Head of caudate nucleus (tissue), 42 donors: Measurements from ENCODE around the gene DUSP22.
A peak's percentile ranks its signal among the peaks of the same experiment; 100 is the strongest.

Experiments used
- DNase-seq, 42 donors: peaks; one replicate each; pipeline versions ENCODE4 v3.0.0 to v3.0.0-alpha.2; 2020 to 2021; ENCODE audit warnings: mixed read lengths in 7 of 42
- intact Hi-C: fragments of 100-400 bp; cut with DNase I; formaldehyde crosslinking; loops from one replicate; pipeline ENCODE4 v1.15.0; 2022

DUSP22 gene

DNA sequence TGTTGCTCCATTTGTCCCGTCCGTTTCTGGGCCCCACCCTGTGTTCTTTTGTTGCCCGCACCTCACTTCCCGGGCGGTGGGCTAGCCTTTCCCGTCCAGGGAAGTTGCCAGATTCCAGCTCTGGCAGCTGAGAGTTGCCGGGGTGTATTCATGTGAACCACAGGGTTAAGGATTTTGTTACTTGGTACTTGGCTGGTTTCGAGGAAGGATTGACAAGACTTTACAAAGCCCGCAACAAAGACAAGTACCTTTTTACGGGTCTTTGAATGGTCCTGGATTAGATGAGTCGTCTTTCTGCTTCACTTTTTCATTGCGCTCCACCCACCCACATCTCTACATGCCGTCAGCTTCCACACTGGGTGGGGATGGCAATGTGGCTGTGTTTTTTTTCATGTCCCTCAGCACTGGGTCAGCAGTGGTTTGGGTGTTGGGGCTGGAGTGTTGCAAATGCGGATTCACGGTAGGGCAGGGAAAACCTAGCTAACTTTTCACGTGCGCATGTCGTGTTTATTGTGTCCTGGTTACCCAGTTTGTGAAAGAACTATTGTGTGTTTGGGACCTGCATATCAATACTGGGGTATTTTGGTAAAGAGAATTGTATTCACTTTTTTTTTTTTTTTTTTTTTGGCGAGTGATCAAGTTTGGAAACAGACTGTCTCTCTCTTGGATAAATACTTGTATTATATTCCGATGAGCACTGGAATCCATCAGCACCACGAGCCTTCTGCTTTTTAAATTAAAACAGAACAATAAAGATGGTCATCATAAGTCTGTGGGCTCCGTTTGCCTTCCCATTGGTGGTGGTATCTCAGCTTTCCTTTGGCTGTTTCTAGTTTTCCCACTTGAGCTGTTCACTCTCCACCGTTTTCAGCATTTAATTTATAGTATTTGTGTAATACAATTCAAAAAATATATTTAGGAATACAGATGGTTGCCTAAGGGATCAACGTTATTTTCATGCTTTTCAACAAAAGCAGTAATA, 1.2 kb downstream of the DUSP22 start:
- peak in 20 of 42 donors; percentile 35 to 75 (median 54) for DNase-seq
- intact Hi-C loops: no loop called here

DNA sequence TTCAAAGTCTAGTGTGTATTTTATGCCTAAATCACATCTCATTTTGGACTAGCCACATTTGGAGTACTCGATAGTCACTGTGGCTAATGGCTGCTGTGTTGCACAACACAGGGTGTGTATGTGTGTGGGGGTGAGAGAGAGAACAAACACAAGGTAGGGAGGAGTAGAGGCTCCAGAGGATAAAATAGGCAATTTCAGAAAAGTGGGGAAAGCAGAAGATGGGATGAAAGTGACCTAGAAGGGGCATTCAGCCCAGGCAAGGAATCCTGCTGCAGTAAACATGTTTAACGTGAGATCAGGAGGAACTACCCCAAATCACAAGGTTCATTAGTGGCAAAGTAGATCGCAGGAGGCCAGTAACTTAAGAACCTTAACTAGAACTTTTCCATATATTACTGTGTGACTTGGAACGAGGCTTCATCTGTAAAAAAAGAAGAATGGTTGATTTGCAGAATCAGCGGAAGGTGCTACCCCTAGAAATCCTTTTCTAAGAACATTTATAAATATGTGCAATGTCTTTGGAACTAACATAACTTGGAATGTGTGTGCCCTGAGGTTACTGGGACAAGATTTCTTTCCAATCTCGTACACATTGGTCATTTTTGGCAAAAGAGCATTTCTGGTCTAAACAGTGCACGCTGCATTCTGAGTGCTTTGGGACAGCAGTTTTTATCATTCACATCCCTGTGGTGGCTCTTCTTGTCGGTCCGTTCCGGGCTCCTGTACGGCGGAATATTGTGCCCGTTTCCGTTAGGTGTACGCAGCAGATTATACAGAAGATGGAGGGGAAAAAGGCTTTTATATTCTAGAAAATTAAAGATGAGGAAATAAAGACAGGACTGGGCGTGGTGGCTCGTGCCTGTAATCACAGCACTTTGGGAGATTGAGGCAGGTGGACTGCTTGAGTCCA, 2.6 kb downstream of the DUSP22 start:
- DNase-seq: peak in 2 of 42 donors; percentile 8 to 41
- intact Hi-C loops: no loop called here

DNA sequence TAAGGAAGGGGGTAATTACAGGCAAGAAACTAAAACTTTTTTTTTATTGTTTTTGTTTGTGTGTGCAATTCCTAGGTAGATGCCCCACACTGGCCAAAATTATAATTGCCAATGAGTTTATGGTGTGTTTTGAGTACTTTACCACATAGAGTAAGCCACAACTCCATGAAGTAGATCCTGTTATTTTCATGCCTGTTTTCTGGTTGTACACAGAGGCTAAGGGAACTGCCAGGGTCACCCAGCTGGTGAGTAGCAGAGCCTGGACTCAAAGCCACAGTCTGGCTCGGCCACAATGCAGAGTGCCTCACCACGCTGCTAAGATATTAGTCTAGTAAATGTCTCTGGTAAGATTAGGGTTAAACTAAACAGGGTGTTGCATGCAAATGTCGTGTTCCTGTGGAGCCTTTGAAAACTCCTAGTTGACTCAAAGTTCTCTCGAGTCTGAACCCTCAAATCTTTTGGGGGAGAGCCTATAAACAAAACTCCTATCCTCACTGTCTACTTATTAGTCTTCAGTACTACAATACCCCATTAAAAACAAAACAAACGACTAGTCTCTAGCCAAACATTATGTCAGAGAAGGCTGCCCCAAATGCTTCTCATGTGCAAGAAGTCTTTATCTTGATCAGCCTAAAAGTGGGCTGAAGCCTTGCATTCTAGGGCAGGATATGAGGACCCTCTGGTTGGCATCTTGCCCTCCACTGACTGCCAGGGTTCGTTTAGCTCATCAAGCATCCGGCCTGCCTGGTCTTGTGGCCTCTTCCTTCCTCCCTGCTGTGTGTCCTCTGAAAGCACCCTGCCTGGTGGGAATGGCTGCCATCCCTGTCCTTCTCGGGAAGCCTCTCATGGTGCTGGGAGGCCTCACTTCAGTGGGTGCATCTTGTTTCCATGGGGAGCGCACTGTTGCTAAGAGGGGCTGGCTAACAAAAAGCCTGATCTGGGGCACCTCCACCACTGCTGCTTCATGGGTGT, 4.2 kb downstream of the DUSP22 start:
- intact Hi-C loops: no loop called here
- DNase-seq: peak in 41 of 42 donors; percentile 36 to 90 (median 72)

DNA sequence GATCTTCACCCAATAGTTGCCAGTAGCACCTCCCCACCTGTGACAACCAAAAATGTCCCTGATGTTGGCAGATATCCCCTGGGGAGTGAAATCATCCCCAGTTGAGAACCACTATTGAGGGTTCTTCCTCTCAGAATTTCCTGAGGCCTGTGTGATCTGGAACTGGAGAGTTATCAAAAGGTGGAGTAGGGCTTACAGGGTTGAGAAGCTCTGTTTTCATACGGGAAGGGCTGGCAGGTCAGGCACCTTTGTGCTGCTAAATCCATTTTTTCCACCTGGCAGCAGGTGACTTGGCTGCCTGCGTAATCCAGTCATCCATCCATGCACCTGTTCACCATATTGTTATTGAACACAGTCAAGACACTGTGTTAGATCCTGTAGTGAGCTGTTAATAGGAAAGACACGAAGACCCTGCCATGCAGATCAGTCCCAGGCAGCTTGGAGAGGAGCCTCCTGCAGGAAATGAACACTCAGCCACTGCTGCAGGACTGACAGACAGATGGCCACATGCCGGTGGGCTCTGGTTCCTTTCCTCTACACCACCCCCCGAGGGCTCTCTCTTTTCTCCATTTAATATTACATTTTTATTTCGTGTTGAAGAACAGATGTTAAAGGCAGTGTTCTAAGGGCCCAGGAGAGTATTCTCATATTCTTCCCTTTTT, 5.4 kb downstream of the DUSP22 start:
- no peak for DNase-seq

DNA sequence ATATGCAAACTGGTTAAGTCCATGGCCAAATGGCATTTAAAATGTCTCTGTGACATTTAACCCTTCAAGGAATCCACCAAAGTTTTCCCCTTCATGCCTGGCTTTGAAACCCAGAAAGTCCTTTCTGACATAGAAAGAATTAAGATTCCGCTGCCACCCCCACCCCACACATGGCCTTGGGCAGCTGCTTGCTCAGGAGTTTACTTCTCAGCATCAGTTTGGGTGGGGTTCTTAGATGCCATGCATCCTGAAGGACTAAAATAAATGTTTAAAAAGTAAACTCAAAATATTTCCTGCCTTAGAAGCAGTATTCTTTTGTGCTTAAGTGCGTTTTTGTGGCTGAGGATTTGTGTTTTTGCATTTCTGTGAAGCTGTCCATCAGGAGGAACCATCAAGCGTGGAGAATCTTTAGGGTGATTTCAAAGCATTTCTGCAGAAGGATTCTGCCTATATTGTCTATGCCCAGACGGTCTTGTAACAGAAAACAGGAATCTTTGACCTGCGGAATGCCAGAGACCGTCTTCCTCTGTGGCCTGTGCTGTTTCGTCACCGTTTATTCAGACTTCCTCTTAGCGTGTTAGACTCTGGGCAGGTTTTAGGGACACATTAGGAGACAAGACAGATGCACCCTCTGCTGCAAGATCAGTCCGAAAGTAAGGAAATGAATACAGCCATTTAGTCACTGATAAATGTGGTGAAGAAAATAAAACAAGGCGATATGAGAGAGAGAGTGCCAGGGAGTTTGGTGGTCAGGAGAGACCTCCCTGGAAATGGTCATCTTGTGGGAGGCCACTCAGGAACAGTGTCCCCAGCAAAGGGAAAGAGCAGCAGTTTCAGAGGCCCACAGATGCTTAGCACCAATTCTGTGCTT, 6.2 kb downstream of the DUSP22 start:
- intact Hi-C loops: no loop called here
- peak in 13 of 42 donors; percentile 17 to 70 (median 52) for DNase-seq

More for the DNA sequence above, 5.4 kb downstream of the DUSP22 start:
- intact Hi-C loops: no loop called here

DNA sequence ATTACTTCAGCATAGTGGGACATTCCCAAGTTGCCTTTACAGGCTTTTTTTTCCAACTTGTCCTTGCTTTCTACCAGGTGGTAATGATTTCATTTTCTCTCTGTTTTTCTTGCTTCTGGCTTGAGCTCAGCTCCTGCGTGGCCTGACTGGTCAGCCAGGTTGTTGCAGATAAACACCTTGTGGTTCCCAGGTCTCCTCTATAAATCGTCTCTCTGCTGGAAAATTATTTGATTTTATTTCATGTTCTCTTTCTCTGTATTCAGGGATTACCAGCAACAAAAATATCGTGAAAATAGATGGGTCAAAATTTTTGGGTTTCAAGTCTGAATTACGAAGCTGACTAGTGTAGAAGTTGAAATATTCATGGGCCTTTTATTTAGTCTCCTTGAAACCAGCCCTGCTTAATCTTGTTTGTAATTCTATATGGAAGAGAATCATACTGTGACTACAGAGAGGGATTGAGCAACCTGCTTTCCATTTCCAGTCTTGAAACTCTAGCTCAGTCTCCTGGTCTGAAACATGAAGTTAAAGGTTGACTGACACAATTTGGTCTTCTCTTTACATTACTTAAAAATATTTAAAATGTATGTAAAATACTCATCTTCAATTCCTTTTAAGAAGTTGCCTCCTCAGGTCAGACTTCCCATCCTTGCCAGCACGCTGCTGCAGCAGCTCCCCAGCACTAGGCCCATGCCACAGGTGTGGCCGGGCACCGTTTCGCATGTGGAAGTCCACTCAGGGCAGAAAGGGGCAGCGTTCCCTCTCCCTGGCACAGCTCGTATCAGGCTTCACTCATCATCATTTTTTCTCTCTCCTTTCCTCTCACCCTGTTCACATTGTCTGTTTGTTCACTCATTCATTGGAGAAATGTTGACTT, 7.1 kb downstream of the DUSP22 start:
- no peak for DNase-seq
- intact Hi-C loops: no loop called here

DNA sequence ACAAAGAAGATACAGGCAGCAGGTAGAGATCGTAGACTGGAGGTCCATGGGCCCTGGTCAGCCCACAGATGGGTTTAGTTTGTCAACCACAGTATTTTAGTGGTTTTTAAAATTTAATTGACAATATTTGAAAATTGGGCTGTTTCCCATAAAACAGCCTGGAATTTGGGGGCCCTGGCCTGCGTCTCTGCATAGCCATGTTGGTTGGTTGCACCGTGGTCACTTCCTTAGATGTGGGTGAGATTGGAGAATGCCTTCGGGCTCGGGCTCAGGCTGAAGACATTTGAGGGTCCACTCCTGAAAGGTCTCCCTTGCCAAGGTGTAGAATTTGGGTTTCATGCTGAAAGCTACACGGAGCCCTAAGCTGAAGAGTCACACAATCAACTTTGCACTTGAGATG, 7.7 kb downstream of the DUSP22 start:
- intact Hi-C loops: no loop called here

DNA sequence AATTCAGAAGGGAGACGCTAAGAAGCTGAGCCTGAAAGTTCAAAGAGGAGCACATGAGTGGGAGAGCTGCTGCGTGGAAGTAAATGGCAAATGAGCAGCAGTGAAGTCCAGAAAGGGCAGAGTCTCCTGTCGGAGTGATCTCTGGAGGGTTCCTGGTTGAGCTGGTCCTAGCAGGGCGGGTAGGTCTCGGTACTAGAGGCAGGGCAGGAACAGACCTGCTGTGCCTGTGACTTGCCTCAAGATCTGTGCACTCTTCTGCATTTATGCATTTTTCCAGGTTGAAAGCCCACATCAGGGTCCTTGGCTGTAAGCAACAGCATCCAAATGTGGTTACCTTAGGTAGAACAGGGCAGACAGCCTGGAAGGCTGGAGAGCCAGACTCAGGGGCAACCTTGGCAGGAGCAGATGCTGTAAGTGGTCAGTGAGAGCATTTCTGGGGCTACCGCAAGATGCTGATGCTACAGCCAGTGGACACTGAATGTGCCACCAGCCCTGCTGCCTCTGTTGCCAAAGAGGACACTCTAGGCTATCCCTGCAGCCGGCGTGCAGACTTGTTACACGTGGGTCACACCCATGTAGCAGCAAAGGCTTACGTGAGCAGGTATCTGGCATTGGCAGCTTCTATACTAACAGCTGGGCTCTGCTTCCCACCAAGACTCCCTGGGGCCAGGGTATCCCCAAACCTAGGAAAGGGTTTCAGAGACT, 8.4 kb downstream of the DUSP22 start:
- intact Hi-C loops: no loop called here
- DNase-seq: no peak

More for the DNA sequence above, 7.7 kb downstream of the DUSP22 start:
- no peak for DNase-seq

DNA sequence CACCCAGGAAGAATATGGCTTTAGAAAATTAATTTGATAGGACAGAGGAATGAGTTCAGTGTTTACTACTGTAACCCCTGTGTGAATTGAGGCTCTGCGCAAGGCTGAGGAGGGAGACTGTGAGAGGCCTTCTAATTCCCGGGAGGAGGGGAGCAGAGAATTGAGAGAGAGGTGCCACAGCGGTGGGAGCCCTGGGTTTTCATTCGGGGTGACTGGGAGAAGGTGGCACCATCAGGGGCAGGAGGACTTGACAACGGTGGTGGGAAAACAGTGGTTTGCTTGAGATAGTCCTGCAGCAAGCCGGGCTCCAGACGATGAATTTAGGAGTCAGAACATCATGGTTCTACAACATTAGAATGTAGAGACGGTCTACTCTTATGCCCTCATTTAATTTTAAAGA, 9.2 kb downstream of the DUSP22 start:
- no peak for DNase-seq

DNA sequence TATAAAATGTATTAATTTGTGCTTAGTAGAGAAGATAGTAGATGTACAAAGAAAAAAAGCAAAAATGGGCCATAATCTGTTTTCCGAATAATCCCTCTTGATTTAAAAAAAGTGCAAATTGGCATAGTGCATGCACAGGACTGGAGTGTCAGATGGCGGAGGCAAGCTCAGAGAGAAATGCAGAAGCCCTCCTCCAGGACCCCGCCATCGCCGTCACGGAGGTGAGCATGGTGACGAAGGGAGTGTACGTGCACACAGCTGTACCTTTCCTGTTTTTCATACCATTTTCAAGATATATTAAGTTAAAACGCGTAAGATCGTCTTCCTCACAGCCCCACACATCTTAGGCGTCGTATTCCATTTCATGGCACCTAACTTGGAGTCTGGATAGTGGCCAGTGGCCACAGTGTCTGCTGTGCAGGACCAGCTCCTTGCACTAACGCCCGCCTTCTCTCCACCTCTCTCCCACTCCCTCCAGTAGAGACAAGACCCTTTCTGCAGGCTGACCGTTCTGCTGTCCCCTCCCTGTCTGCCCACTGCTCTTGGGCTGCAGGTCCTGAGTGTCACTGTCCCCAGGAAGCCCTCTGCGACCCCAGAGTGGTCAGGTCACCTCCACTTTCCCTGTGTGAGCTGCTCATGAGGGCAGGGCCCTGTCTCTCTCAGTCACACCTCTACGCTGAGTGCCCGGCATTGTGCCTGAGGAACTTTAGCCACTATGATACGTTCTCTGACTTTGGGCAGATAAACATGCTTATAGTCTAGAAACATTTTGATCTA, 9.8 kb downstream of the DUSP22 start:
- intact Hi-C loops: no loop called here
- DNase-seq: no peak

More for the DNA sequence above, 9.2 kb downstream of the DUSP22 start:
- intact Hi-C loops: no loop called here

DNA sequence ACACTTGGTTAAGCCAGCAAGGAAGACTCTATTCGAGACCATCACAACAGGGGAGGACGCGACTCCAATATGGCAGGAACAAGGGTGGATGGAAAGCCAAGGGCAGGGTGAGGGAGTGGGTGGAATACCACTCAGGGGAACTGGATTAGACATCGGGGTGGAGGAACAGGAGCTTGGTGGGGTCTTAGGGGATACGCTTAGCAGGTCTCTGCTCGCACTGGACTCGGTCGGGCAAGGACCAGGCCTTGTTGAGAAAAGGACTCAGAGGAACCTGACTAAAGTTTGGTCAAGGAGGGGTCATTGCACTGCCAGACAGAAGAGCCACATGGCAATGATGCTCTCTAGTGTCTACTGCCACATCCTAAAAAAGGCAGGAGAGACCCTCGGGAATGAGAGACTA, 10.5 kb downstream of the DUSP22 start:
- intact Hi-C loops: no loop called here
- DNase-seq: no peak

DNA sequence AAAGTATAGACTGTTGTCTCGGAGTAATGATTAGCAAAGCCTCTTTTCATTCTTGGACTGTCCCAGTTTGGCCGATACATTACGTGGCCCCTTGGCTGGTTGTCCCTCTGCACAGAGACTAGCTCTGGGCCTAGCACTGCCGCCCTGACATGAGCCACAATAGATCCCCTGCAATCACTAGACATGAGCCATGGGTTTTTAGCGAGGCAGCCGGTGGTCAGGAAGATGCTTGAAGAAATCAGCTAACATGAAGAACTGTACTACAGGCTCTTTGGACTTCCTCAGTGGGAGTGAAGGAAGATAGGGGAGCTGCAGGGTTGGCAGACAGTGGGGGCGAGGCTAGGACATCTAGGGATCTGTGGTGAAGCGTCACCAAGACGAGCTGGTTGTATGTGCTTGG, 11.0 kb downstream of the DUSP22 start:
- DNase-seq: no peak
- intact Hi-C loops: no loop called here

DNA sequence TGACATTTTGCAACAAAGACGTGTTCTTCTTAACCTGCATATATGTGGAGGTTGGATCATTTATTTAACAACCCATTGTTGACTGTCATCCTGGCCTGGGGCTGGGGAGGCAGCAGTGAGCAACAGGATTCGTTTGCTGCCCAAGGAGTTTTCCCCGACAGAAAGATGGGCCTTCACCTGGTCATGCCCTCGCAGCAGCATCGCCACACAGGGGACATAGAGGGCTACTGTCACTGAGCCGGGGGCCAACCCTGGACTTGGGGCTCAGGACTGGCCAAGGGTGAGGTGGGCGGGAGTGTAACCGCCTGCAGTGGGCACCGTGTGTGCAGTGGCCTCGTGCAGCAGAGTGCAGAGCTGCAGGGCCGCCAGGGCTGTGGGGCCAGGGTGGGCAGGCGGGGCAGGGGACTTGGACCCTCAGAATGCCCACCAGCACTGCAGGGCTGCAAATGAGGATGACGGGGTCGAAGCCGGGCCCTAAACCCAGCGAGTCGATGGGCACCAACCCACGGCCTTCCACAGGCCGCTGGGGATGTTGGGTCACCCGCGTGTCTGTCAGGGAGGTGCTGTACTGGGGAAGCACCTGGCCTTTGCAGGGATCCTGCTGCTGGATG, 11.8 kb downstream of the DUSP22 start:
- no peak for DNase-seq
- intact Hi-C loops: no loop called here

DNA sequence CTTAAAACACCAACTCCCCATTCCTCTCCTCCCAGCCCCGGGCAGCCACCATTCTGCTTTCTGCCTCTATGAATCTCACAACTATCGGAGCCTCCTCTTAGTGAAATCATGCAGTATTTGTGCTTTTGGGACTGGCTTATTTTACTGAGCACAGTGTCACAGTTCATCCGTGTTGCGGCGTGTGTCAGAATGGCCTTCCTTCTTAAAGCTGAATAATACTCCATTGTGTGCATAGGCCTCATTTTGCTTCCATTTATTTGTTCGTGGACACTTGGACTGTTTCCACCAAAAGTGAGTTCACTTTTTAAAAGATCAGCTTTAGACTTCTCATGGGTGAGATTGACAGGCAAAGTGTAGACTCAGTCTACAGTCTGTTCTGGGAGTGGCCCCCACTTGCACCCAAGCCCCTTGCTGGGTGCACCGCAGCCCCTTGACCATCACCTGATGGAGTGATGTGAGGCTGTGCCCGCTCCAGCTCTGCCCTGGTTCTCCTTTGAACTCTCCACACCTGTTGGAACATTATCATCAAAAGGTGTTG, 12.6 kb downstream of the DUSP22 start:
- intact Hi-C loops: no loop called here
- peak in 1 of 42 donors; percentile 38 for DNase-seq
